Stimulated activated CD8-positive, alpha-beta memory T cell treated with anti-CD3 and anti-CD28 coated beads, Interleukin-12 subunit alpha, Interleukin-12 subunit beta, amount 100 ng/mL, for 24 hours (primary cell): ENCODE results near the gene OR52K2.
"Not testable (repeated sequence)": the region's sequence is repeated elsewhere in the genome, so short reads cannot be mapped to it uniquely, and the experiment has no call there.

ENCODE experiments used
- DNase-seq: peaks from one replicate; pipeline ENCODE4 v3.0.0-alpha.2; 2020; ENCODE audit errors: extremely low read depth

Gene OR52K2

GRCh38 chr11:4480577-4481239, 31.6 kb downstream of the OR52K2 start:
- no peak for DNase-seq

- no peak for DNase-seq
Measured at GRCh38 chr11:4481240-4481582, 32.1 kb downstream of the OR52K2 start.

GRCh38 chr11:4482445-4482844, 33.4 kb downstream of the OR52K2 start, which contains the start of gene OR52K1:
Gene OR52K1, plus strand, starts transcription at chr11:4482646. Its CDS starts 6,255 bp downstream, at chr11:4488901.
- no peak for DNase-seq

- DNase-seq, result no peak
Measured at GRCh38 chr11:4484310-4484709, 35.2 kb downstream of the OR52K2 start.

- not testable (repeated sequence) for DNase-seq
Measured at GRCh38 chr11:4491405-4491804, 42.3 kb downstream of the OR52K2 start.

GRCh38 chr11:4491878-4492606, 42.9 kb downstream of the OR52K2 start:
- no peak for DNase-seq

GRCh38 chr11:4493480-4493818, 44.4 kb downstream of the OR52K2 start:
- no peak for DNase-seq

- no peak for DNase-seq
Measured at GRCh38 chr11:4495487-4495886, 46.4 kb downstream of the OR52K2 start.

- no peak for DNase-seq
Measured at GRCh38 chr11:4495986-4496385, 46.9 kb downstream of the OR52K2 start.

- no peak for DNase-seq
Measured at GRCh38 chr11:4496557-4497248, 47.6 kb downstream of the OR52K2 start.
